Activated CD4-positive, alpha-beta T cell treated with anti-CD3 and anti-CD28 coated beads for 4 hours (primary cell): ENCODE results near the gene APOLD1.
"Not testable (repeated sequence)": the region's sequence is repeated elsewhere in the genome, so short reads cannot be mapped to it uniquely, and the experiment has no call there.

Experiments used
- DNase-seq, 2 donors: peaks; one replicate each; pipeline ENCODE4 v3.0.0-alpha.2; 2020

The APOLD1 gene

GRCh38 chr12:12784911-12785814, at the start of gene APOLD1:
Gene APOLD1, plus strand, starts transcription at chr12:12785659. Its CDS starts 33 bp downstream, at chr12:12785692.
- no peak for DNase-seq

- DNase-seq: peak; percentile 35 to 46
Observed at GRCh38 chr12:12736759-12737676, 48.4 kb upstream of the APOLD1 start.

- not testable (repeated sequence) for DNase-seq
Observed at GRCh38 chr12:12738152-12738551, 47.3 kb upstream of the APOLD1 start.

GRCh38 chr12:12741660-12742059, 43.8 kb upstream of the APOLD1 start:
- no peak for DNase-seq

- no peak for DNase-seq
Observed at GRCh38 chr12:12744546-12745305, 40.7 kb upstream of the APOLD1 start.

GRCh38 chr12:12745576-12746211, 39.8 kb upstream of the APOLD1 start:
- DNase-seq: no peak

- no peak for DNase-seq
Observed at GRCh38 chr12:12747278-12747677, 38.2 kb upstream of the APOLD1 start.

GRCh38 chr12:12748044-12748443, 37.4 kb upstream of the APOLD1 start:
- no peak for DNase-seq

GRCh38 chr12:12749433-12749832, 36.0 kb upstream of the APOLD1 start:
- no peak for DNase-seq

- DNase-seq: no peak
Observed at GRCh38 chr12:12755923-12756322, 29.5 kb upstream of the APOLD1 start.

- no peak for DNase-seq
Observed at GRCh38 chr12:12757121-12757520, 28.3 kb upstream of the APOLD1 start.

- no peak for DNase-seq
Observed at GRCh38 chr12:12759234-12759915, 26.1 kb upstream of the APOLD1 start.

GRCh38 chr12:12764824-12765223, 20.6 kb upstream of the APOLD1 start:
- DNase-seq: no peak

- DNase-seq: no peak
Observed at GRCh38 chr12:12770262-12770661, 15.2 kb upstream of the APOLD1 start.

GRCh38 chr12:12774791-12775190, 10.7 kb upstream of the APOLD1 start:
- DNase-seq: no peak

GRCh38 chr12:12776261-12776660, 9.2 kb upstream of the APOLD1 start:
- no peak for DNase-seq

GRCh38 chr12:12777092-12777491, 8.4 kb upstream of the APOLD1 start:
- DNase-seq: no peak

GRCh38 chr12:12779007-12779406, 6.5 kb upstream of the APOLD1 start:
- no peak for DNase-seq

GRCh38 chr12:12779529-12779928, 5.9 kb upstream of the APOLD1 start:
- no peak for DNase-seq

GRCh38 chr12:12784116-12784515, 1.3 kb upstream of the APOLD1 start:
- DNase-seq: no peak

GRCh38 chr12:12786351-12786705, 869 bp downstream of the APOLD1 start:
- no peak for DNase-seq
